NCI-H1694 treated with DMSO at 0.1 percent for 48 hours (cell line): Measurements from ENCODE around the gene DAB2.

Experiments used
- DNase-seq: peaks from one replicate; lab custom pipeline; 2025; lab: John Stamatoyannopoulos, UW

DAB2 gene

GRCh38 chr5:39447968-39448367, 23.2 kb upstream of the DAB2 start:
- no peak for DNase-seq

- DNase-seq = no peak
Measured at GRCh38 chr5:39447059-39447458, 22.3 kb upstream of the DAB2 start.

- DNase-seq = no peak
Measured at GRCh38 chr5:39446231-39446630, 21.5 kb upstream of the DAB2 start.

- DNase-seq = no peak
Measured at GRCh38 chr5:39443911-39444310, 19.1 kb upstream of the DAB2 start.

- no peak for DNase-seq
Measured at GRCh38 chr5:39442991-39443390, 18.2 kb upstream of the DAB2 start.

GRCh38 chr5:39441838-39442237, 17.1 kb upstream of the DAB2 start:
- no peak for DNase-seq

GRCh38 chr5:39440958-39441624, 16.3 kb upstream of the DAB2 start:
- DNase-seq = no peak

- no peak for DNase-seq
Measured at GRCh38 chr5:39440192-39440957, 15.6 kb upstream of the DAB2 start.

- DNase-seq = no peak
Measured at GRCh38 chr5:39439582-39440162, 14.9 kb upstream of the DAB2 start.

- DNase-seq = no peak
Measured at GRCh38 chr5:39437467-39437866, 12.7 kb upstream of the DAB2 start.

GRCh38 chr5:39433848-39434247, 9.1 kb upstream of the DAB2 start:
- no peak for DNase-seq

- no peak for DNase-seq
Measured at GRCh38 chr5:39432696-39433530, 8.1 kb upstream of the DAB2 start.

- DNase-seq = no peak
Measured at GRCh38 chr5:39430461-39430860, 5.7 kb upstream of the DAB2 start.

- no peak for DNase-seq
Measured at GRCh38 chr5:39428640-39429039, 3.9 kb upstream of the DAB2 start.

GRCh38 chr5:39427633-39428032, 2.9 kb upstream of the DAB2 start:
- no peak for DNase-seq

GRCh38 chr5:39427229-39427628, 2.4 kb upstream of the DAB2 start:
- no peak for DNase-seq

GRCh38 chr5:39426746-39427105, 1.9 kb upstream of the DAB2 start:
- no peak for DNase-seq

- no peak for DNase-seq
Measured at GRCh38 chr5:39426051-39426745, 1.4 kb upstream of the DAB2 start.

- no peak for DNase-seq
Measured at GRCh38 chr5:39423331-39423751, 1.4 kb downstream of the DAB2 start.

GRCh38 chr5:39422728-39423285, 2.0 kb downstream of the DAB2 start:
- no peak for DNase-seq

- no peak for DNase-seq
Measured at GRCh38 chr5:39422036-39422606, 2.7 kb downstream of the DAB2 start.
